Small intestine (tissue), 16 donors: ENCODE measurements around the gene PLEKHG5. TPM values are rescaled to one million over a fixed set of nuclear protein-coding genes. Genes with fewer than 3 reads are reported as not detected.

Source experiments
- DNase-seq, 2 donors: peaks; one replicate each; pipeline versions ENCODE4 v3.0.0 to v3.0.0-alpha.2; 2013
- FAIRE-seq: peaks from 2 replicates; lab custom pipeline; 2012; peaks lifted over from hg19 to GRCh38; lab: Jason Lieb, UNC
- H3K27ac ChIP-seq, 3 donors: one replicate each; pipeline ENCODE4 v1.5.1; 2013; ENCODE audit warnings: low read length in 2 of 3, mild to moderate bottlenecking in 2 of 3, control low read depth in 1 of 3, inconsistent platforms in 1 of 3, low read depth in 1 of 3, moderate library complexity in 1 of 3
- H3K27me3 ChIP-seq, 3 donors: one replicate each; pipeline ENCODE4 v1.6.1; 2013; ENCODE audit warnings: low read length in 3 of 3, inconsistent platforms in 1 of 3; ENCODE audit not compliant: control insufficient read depth in 3 of 3, insufficient read depth in 3 of 3
- H3K36me3 ChIP-seq, 3 donors: one replicate each; pipeline ENCODE4 v1.6.1; 2013; ENCODE audit warnings: low read length in 3 of 3, inconsistent platforms in 1 of 3, low read depth in 1 of 3, mild to moderate bottlenecking in 1 of 3, moderate library complexity in 1 of 3; ENCODE audit not compliant: control insufficient read depth in 3 of 3, insufficient read depth in 2 of 3
- H3K4me1 ChIP-seq, 3 donors: one replicate each; pipeline ENCODE4 v1.6.1; 2013; ENCODE audit warnings: low read length in 2 of 3, inconsistent platforms in 1 of 3, low read depth in 1 of 3, mild to moderate bottlenecking in 1 of 3, moderate library complexity in 1 of 3; ENCODE audit not compliant: control insufficient read depth in 3 of 3, insufficient read depth in 2 of 3
- H3K4me3 ChIP-seq, 3 donors: one replicate each; pipeline ENCODE4 v1.5.1; 2013; ENCODE audit warnings: low read length in 3 of 3, control low read depth in 1 of 3, inconsistent platforms in 1 of 3, low read depth in 1 of 3, mild to moderate bottlenecking in 1 of 3, moderate library complexity in 1 of 3
- H3K9me3 ChIP-seq, 2 donors: one replicate each; pipeline ENCODE4 v1.6.1; 2013; ENCODE audit warnings: low read depth in 1 of 2, low read length in 1 of 2; ENCODE audit not compliant: control insufficient read depth in 2 of 2, insufficient read depth in 1 of 2
- WGBS, 3 donors: extraction: QIAGEN DNeasy Blood & Tissue Kit; methylation state at CpG; one replicate each; pipeline ENCODE4 v1.1.7; 2013; 5-methylcytosine and 5-hydroxymethylcytosine counted together
- long read RNA-seq, 10 donors: transcript quantifications; one replicate each; lab custom pipeline, GENCODE V29; 2026
- polyA plus RNA-seq, 4 donors: library from polyadenylated mRNA; stranded (reverse) in 3 of 4; unstranded in 1 of 4; fragments of 200-250 nt in 3 of 4; fragments of 120-200 nt in 1 of 4; gene quantifications; one replicate each; pipeline versions ENCODE4 v1.2.1 to v1.2.3, GENCODE V29; 2013
- donor health status: healthy with polysubstance abuse.
- donor health status: control.
- donor health status: control.
- donor health status: Bipolar disorder and iron deficiency.
- donor health status: healthy.

Gene PLEKHG5, protein sequence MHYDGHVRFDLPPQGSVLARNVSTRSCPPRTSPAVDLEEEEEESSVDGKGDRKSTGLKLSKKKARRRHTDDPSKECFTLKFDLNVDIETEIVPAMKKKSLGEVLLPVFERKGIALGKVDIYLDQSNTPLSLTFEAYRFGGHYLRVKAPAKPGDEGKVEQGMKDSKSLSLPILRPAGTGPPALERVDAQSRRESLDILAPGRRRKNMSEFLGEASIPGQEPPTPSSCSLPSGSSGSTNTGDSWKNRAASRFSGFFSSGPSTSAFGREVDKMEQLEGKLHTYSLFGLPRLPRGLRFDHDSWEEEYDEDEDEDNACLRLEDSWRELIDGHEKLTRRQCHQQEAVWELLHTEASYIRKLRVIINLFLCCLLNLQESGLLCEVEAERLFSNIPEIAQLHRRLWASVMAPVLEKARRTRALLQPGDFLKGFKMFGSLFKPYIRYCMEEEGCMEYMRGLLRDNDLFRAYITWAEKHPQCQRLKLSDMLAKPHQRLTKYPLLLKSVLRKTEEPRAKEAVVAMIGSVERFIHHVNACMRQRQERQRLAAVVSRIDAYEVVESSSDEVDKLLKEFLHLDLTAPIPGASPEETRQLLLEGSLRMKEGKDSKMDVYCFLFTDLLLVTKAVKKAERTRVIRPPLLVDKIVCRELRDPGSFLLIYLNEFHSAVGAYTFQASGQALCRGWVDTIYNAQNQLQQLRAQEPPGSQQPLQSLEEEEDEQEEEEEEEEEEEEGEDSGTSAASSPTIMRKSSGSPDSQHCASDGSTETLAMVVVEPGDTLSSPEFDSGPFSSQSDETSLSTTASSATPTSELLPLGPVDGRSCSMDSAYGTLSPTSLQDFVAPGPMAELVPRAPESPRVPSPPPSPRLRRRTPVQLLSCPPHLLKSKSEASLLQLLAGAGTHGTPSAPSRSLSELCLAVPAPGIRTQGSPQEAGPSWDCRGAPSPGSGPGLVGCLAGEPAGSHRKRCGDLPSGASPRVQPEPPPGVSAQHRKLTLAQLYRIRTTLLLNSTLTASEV
- 10 to 100 TPM in 2 of 4 donors, 1 to 10 TPM in 2; 2.4 to 13.5 (median 7.1) TPM for polyA plus RNA-seq
- long read RNA-seq, donor 1: 0 reads
- long read RNA-seq, donor 2: 0 reads
- long read RNA-seq, donor 3: 0 reads
- long read RNA-seq, donor 4: 0 reads
- long read RNA-seq, donor 5: 0 reads
- long read RNA-seq, donor 6: 0 reads
- long read RNA-seq, donor 7: 0 reads
- long read RNA-seq, donor 8: 0 reads
- long read RNA-seq, donor 9: 0 reads
- long read RNA-seq, donor 10: 0 reads

DNA sequence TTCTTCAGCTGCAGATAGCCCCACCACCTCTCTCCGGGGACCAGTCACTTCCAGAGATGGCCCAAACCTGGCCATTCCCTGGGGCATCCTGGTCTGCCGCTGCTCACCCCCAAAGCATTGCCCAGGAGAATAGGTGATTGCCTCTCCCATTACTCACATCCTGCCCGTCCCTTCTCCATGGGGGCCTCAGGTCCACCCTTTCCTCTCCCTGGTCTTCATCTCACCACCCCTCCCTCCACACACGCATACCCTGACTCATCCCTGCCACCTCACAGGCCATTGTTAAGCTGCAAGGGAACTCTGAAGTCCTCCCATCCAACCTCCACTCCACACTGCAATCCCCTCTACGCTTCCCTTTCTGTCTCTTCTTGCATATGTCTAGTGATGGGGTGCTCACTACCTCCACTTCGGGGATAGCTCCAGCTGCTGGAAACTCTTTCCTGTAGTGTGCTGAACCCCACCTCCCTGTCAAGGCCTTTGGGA is at the start of gene PLEKHG5:
TSS of gene PLEKHG5 (minus strand) at position 188 of the 483 bp plus-strand sequence. CDS start 14,096 bp downstream, outside the sequence.
- peaks cover 0 to 21% (median 1%) of the 10 kb centered on the region in 3 donors for H3K4me1 ChIP-seq
- H3K27ac ChIP-seq: peak within 1 kb of the TSS; percentile 18 to 84 (median 26)
- FAIRE-seq (no peak), DNase-seq (peak in 1 of 2 donors; percentile 27)
- 48 to 63% (median 56%) methylated on average over 6 of the region's 6 CpGs for WGBS, 3 donors
- H3K9me3 ChIP-seq: no peaks in the 10 kb centered on the region
- H3K4me3 ChIP-seq: peak within 1 kb of the TSS; percentile 51 to 81 (median 66)
- H3K27me3 ChIP-seq: no peaks in the 10 kb centered on the region
- no peaks in the 10 kb centered on the region for H3K36me3 ChIP-seq

DNA sequence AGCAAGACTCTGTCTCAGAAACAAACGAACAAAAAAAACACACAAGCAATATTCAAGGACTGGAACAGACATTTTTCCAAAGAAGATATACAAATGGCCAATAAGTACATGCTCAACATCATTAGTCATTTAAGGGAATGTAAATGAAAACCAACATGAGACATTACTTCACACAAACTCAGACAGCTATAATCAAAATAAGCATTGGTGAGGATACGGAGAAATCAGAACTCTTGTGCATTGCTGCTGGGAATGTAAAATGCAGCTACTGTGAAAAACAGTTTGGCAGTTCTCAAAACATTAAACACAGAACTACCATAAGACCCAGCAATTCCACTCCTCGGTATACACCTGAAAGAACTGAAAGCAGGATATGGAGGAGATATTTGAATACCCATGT is 47.5 kb upstream of the PLEKHG5 start:
- FAIRE-seq: no peak
- H3K4me3 ChIP-seq: no peak overlapping the region
- DNase-seq: no peak

DNA sequence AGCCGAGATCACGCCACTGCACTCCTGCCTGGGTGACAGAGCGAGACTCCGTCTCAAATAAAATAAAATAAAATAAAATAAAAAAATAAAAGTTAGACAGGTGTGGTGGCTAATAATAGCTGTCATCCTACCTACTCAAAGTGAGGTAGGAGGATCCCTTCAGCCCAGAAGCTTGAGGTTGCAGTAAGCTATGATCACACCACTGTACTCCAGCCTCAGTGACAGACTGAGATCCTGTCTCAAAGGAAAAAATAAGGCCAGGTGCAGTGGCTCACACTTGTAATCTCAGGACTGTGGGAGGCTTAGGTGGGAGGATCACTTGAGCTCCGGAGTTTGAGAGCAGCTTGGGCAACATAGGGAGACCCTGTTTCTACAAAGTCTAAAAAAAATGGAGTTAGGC is 44.8 kb upstream of the PLEKHG5 start:
- H3K27me3 ChIP-seq: no peaks in the 10 kb centered on the region
- H3K4me1 ChIP-seq: no peaks in the 10 kb centered on the region
- WGBS, 3 donors: 76 to 88% (median 87%) methylated on average over 5 of the region's 5 CpGs
- no peak for DNase-seq
- no peak overlapping the region for H3K27ac ChIP-seq
- FAIRE-seq: no peak
- no peaks in the 10 kb centered on the region for H3K9me3 ChIP-seq
- no peak overlapping the region for H3K4me3 ChIP-seq
- peaks cover 12 to 42% (median 13%) of the 10 kb centered on the region in 3 donors for H3K36me3 ChIP-seq

More for the DNA sequence above, 47.5 kb upstream of the PLEKHG5 start:
- Histone ChIP-seq H3K36me3 (peaks cover 5 to 37% (median 7%) of the 10 kb centered on the region in 3 donors), H3K9me3 (no peaks in the 10 kb centered on the region), H3K4me1 (no peaks in the 10 kb centered on the region), H3K27me3 (no peaks in the 10 kb centered on the region), H3K27ac (no peak overlapping the region)
- WGBS, 3 donors: 61 to 69% (median 61%) methylated on average over 3 of the region's 3 CpGs

DNA sequence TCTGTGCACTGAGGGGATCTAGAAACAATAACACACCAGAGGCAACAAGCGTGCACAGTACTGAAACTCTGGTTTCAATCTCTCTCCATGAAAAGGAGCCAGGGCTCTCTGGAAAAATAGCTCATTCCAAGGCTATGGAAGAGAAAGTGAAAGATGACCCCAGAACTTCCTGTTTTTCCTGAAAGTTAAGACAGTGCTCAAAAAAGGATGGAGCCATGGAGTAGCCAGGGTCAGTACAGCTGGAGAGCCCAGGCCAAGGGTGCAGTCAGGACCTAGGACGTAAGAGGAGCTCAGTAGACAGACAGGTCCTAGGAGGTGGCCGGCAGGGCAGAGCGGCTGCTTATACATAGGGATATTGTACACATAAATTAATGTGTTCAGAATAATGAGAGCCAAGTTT is 43.7 kb upstream of the PLEKHG5 start:
- peaks cover 5 to 39% (median 12%) of the 10 kb centered on the region in 3 donors for H3K36me3 ChIP-seq

DNA sequence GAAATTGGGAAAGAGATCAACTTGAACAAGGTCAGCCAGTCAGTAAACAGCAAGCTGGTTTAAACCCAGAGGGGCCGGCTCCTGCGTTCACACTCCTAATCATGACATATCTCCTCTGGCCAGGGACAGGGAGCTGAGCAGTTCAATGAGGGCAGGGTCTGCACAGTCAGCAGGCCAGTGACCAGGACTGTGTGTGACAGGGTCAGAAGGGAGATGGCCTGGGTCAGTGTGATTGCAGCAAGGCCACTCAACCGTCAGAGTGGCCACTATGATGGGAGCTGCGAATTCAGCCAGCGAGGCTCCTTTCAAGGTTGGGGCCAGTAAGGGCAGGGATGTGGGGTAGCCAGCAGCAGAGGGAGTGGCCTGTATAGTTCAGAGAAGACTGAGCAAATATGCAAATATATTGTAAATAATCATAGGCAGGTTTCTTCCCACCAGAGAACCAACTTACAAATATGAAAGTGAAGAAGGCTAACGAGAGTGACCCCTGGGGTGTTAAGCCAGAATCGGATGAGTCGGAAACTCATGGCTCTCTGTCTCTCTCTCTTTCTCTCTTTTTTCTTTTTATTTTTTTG is 42.9 kb upstream of the PLEKHG5 start:
- Histone ChIP-seq H3K4me1 (no peaks in the 10 kb centered on the region), H3K36me3 (peaks cover 5 to 39% (median 12%) of the 10 kb centered on the region in 3 donors), H3K9me3 (no peaks in the 10 kb centered on the region), H3K27me3 (no peaks in the 10 kb centered on the region), H3K27ac (no peak overlapping the region), H3K4me3 (no peak overlapping the region)
- no peak for DNase-seq
- no peak for FAIRE-seq
- WGBS, 3 donors: 92 to 95% (median 92%) methylated on average over 8 of the region's 8 CpGs

More for the DNA sequence above, 43.7 kb upstream of the PLEKHG5 start:
- H3K27ac ChIP-seq: no peak overlapping the region
- no peaks in the 10 kb centered on the region for H3K4me1 ChIP-seq
- DNase-seq (no peak), FAIRE-seq (no peak)
- no peak overlapping the region for H3K4me3 ChIP-seq
- no peaks in the 10 kb centered on the region for H3K27me3 ChIP-seq
- no peaks in the 10 kb centered on the region for H3K9me3 ChIP-seq
- 91 to 96% (median 91%) methylated on average over 4 of the region's 4 CpGs for WGBS, 3 donors

DNA sequence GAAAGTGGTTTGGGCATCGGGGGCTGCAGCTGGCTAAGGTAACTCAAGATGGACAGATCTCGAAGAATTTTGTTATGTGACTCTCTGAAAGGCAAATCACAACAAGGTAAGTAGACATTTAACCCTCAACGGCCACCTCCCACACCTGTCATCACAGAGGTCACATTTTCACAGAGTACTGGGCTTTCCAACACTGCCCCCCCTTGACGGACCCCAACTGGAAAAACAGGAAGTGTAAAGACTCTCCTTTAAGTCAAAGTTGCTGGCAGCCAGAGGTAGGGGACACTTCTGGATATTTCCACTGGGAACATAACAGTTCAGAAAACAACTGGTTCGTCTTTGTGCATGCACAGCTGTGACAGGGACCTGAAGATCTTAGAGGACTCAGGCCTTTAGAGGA is 40.5 kb upstream of the PLEKHG5 start:
- Histone ChIP-seq H3K36me3 (peaks cover 8 to 52% (median 14%) of the 10 kb centered on the region in 3 donors), H3K27me3 (no peaks in the 10 kb centered on the region), H3K9me3 (no peaks in the 10 kb centered on the region), H3K27ac (no peak overlapping the region), H3K4me1 (no peaks in the 10 kb centered on the region), H3K4me3 (no peak overlapping the region)
- DNase-seq: no peak
- 87 to 93% (median 89%) methylated on average over 5 of the region's 5 CpGs for WGBS, 3 donors
- no peak for FAIRE-seq

DNA sequence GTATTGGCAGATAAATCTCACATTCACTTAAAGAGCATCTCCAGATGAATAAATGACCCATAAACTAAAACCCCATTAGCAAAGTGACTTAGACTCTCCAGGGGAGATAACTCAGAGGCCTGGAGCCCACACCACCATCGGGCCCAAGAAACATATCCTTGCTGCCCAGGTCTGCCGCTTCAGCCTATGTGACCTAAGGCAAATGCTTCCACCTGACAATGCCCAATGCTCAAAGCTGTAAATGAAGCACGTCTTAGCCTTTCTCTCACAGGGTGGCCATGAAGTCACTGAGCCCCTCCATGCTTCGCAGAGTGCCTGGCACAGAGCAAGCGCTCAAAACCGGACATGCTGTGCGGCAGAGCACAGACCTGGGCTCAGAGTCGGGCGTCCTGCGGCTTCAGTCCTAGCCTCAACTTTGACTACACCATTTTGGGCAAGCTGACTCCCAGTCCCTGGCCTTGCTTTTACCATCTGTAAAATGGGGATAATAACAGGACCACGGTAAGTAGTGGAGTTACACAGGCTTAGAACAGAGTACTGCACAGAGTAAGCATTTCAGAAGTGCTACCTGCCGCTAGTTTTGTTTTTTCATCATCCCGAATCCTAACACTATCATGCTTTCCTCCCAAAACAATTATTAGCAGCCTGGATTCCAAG is 39.2 kb upstream of the PLEKHG5 start:
- WGBS, 3 donors: 96 to 98% (median 97%) methylated on average over 13 of the region's 13 CpGs
- H3K27me3 ChIP-seq: no peaks in the 10 kb centered on the region
- DNase-seq (no peak), FAIRE-seq (no peak)
- H3K36me3 ChIP-seq: peaks cover 8 to 61% (median 16%) of the 10 kb centered on the region in 3 donors
- H3K4me3 ChIP-seq: no peak overlapping the region
- no peak overlapping the region for H3K27ac ChIP-seq
- H3K9me3 ChIP-seq: no peaks in the 10 kb centered on the region
- no peaks in the 10 kb centered on the region for H3K4me1 ChIP-seq
